ENCODE results near the gene WDR70.
"Not testable (repeated sequence)": the region's sequence is repeated elsewhere in the genome, so short reads cannot be mapped to it uniquely, and the experiment has no call there.

The WDR70 gene

DNA sequence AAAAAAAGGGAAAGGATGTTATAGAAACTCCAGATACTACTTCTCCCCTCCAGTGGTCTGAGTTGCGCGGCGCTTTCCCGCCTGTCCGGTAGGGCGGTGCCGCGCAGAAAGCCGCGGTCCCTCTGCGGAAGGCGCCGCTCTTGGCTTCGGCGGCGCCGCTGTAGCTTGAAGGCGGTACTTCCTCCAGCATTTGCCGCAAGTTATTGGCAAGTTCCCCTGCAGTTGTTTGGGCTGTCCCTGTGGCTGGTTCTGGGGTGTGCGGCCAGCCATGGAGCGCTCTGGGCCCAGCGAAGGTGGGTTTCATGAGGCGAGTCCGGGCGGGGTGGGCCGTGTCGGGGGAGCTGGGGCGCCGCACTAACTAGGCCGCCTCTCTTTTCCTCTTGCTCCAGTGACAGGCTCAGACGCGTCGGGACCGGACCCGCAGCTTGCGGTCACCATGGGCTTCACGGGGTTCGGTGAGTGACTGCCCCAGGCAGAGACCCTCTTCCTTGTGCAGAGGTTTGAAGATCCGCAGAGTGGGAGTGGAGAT lies at the start of gene WDR70:
TSS of gene WDR70 (plus strand) at position 219 of the 529 bp plus-strand sequence. CDS start at position 269, 50 bp downstream.
- DNase-seq (ENCODE audit: low read depth in 2 of 2): peak; percentile 63 to 70

DNA sequence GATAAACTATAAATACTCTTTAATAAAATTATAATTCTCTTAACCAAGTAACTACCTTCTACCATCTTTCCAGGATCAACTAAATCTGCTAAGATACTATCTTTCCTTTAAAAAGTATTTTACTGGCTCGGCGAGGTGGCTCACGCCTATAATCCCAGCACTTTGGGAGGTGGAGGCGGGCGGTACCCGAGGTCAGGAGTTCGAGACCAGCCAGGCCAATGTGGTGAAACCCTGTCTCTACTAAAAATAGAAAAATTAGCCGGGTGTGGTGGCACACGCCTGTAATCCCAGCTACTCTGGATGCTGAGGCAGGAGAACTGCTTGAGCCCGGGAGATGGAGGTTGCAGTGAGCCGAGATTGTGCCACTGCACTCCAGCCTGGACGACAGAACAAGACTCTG lies 44.4 kb upstream of the WDR70 start:
- DNase-seq (ENCODE audit: low read depth in 2 of 2): not testable (repeated sequence)

GRCh38 chr5:37342741-37343140 lies 36.4 kb upstream of the WDR70 start:
- DNase-seq (ENCODE audit: low read depth in 2 of 2): not testable (repeated sequence)

- DNase-seq (ENCODE audit: low read depth in 2 of 2): no peak
These were observed 24.0 kb upstream of the WDR70 start for GRCh38 chr5:37355161-37355560.

- DNase-seq (ENCODE audit: low read depth in 2 of 2): peak in 1 of 2 donors; percentile 9
These were observed 8.6 kb upstream of the WDR70 start for GRCh38 chr5:37370550-37370863.

- DNase-seq (ENCODE audit: low read depth in 2 of 2): peak; percentile 84
These were observed 8.0 kb upstream of the WDR70 start, which contains the start of gene NUP155 for GRCh38 chr5:37370864-37371726. Gene NUP155 (minus strand): TSS chr5:37371106. CDS start chr5:37370977, 129 bp downstream.

GRCh38 chr5:37375091-37375490 lies 4.0 kb upstream of the WDR70 start:
- DNase-seq (ENCODE audit: low read depth in 2 of 2): no peak

- DNase-seq (ENCODE audit: low read depth in 2 of 2): not testable (repeated sequence)
These were observed 1.1 kb upstream of the WDR70 start for GRCh38 chr5:37378066-37378465.

DNA sequence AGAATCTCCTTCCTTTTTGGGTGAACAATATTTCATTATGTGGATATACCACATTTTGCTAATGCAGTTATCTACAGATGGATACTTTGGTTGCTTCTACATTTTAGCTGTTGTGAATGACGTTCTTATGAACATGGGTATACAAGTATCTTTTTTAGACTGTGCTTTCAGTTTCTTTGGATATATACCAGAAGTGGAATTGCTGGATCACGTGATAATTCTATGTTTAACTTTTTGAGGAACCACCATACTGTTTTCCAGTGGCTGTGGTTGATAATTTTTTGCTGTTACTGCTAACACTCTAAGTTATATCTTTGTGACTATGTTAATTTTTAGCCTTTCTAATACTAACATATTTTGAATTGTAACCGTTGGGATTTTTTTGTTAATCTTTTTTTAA lies 12.5 kb downstream of the WDR70 start:
- DNase-seq (ENCODE audit: low read depth in 2 of 2): no peak

- DNase-seq (ENCODE audit: low read depth in 2 of 2): no peak
These were observed 17.2 kb downstream of the WDR70 start for GRCh38 chr5:37396352-37396751.

DNA sequence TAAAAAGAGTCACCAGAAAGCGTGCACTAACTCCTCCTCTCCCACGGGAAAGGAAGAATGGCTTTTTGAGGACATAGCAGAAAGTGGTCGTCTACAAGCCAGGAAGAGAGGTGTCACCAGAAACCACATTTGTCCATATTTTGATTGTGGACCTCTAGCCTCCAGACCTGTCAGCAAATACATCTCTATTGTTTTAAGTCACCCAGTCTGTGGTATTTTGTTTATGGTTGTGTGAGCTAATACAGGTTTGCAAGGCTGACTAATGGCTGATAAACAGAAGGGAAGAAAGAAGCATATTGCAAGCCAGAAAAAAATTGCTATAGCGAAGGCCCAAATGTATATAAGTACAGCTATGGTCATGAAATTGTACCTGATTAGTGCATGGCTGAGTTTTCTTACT lies 21.4 kb downstream of the WDR70 start:
- no peak for DNase-seq (ENCODE audit: low read depth in 2 of 2)

DNA sequence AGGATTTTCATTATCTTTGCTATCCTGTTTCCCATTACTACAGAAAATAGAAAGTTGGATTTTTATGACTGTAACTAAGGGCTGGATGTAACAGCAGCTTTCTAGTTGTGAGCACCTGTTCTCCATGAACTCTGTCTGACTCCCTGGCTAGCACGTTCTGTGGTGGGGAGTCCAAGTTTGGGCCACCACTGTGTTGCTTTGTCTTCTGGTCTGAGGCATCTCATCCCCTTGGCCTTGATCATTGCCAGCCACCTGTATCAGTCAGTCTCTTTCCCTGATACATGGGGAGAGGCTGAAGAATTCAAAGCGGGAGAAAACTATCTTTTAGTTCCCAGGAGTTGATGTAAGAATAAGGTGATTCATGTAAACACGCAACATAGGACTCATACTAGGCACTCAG lies 33.4 kb downstream of the WDR70 start:
- no peak for DNase-seq (ENCODE audit: low read depth in 2 of 2)

DNA sequence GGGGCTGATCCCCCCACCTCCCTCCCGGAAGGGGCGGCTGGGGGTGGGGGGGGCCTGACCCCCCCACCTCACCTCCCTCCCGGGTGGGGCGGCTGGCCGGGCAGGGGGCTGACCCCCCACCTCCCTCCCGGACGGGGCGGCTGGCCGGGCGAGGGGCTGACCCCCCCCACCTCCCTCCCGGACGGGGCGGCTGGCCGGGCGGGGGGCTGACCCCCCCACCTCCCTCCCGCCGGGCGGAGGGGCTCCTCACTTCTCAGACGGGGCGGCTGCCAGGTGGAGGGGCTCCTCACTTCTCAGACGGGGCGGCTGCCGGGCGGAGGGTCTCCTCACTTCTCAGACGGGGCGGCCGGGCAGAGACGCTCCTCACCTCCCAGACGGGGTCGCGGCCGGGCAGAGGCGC lies 36.3 kb downstream of the WDR70 start:
- not testable (repeated sequence) for DNase-seq (ENCODE audit: low read depth in 2 of 2)

DNA sequence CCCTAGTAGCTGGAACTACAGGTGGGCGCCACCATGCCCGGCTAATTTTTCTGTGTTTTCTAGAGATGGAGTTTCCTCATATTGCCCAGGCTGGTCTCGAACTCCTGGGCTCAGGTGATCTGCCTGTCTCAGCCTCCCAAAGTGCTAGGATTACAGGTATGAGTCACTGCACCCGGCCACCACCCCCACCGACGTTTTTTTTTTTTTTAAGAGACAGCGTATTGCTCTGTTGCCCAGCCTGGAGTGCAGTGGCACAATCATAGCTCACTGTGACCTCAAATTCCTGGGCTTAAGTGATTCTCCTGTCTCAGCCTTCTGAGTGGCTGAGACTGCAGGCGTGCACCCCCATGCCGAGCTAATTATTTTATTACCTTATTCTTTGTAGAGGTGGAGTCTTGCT lies 38.2 kb downstream of the WDR70 start:
- DNase-seq (ENCODE audit: low read depth in 2 of 2): no peak

DNA sequence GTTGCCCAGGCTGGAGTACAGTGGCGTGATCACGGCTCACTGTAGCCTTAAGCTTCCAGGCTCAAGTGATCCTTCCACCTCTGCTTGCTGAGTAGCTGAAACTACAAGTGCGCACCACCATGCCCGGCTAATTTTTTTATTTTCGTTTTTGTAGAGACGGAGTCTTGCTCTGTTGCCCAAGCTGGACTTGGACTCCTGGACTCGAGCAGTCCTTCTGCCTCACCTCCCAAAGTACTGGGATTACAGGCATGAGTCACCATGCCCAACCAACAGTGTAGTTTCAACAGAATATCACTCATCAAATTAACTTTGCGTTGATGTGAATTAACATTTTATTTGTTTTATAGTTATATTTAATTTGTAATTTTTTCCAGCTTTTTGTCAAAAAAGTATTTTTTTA lies 45.3 kb downstream of the WDR70 start:
- DNase-seq (ENCODE audit: low read depth in 2 of 2): no peak

DNA sequence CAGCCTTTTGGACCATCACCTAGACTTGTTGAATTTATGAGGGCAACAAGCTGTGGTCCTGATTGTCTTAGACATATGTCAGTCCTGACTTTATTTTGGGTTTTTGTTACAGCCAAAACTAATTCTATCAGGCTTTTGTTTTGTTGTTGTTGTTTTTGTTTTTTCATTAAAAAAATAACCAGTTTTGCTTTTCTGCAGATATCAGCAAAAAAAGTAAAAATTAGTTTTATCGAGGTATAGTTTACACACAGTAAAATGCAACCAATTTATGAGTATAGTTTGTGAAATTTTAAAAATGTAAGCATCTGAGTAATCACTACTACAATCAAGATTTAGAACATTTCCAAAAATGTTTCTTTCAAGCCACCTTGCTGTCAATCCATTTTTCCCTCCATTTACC lies 48.9 kb downstream of the WDR70 start:
- no peak for DNase-seq (ENCODE audit: low read depth in 2 of 2)

GRCh38 chr5:37435261-37435660 lies 56.1 kb downstream of the WDR70 start:
- no peak for DNase-seq (ENCODE audit: low read depth in 2 of 2)

GRCh38 chr5:37436146-37436934 lies 57.2 kb downstream of the WDR70 start:
- no peak for DNase-seq (ENCODE audit: low read depth in 2 of 2)

- DNase-seq (ENCODE audit: low read depth in 2 of 2): no peak
These were observed 58.6 kb downstream of the WDR70 start for GRCh38 chr5:37437711-37438110.

DNA sequence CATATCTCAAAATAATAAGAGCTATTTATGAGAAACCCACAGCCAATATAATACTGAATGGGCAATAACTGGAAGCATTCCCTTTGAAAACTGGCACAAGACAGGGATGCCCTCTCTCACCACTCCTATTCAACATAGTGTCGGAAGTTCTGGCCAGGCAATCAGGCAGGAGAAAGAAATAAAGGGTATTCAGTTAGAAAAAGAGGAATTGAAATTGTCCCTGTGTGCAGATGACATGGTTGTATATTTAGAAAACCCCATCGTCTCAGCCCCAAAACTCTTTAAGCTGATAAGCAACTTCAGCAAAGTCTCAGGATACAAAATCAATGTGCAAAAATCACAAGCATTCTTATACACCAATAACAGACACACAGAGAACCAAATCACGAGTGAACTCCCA lies 66.7 kb downstream of the WDR70 start:
- DNase-seq (ENCODE audit: low read depth in 2 of 2): not testable (repeated sequence)

- no peak for DNase-seq (ENCODE audit: low read depth in 2 of 2)
These were observed 69.8 kb downstream of the WDR70 start for GRCh38 chr5:37448941-37449340.

- not testable (repeated sequence) for DNase-seq (ENCODE audit: low read depth in 2 of 2)
These were observed 72.9 kb downstream of the WDR70 start for GRCh38 chr5:37451991-37452390.

DNA sequence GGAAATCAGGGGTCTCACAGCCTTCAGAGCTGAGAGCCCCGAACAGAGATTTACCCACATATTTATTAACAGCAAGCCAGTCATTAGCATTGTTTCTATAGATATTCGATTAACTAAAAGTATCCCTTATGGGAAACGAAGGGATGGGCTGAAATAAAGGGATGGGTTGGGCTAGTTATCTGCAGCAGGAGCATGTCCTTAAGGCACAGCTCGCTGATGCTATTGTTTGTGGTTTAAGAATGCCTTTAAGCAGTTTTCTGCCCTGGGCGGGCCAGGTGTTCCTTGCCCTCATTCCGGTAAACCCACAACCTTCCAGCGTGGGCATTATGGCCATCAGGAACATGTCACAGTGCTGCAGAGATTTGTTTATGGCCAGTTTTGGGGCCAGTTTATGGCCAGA lies 74.1 kb downstream of the WDR70 start:
- DNase-seq (ENCODE audit: low read depth in 2 of 2): not testable (repeated sequence)

Data from activated CD4-positive, alpha-beta T cell treated with anti-CD3 and anti-CD28 coated beads for 24 hours (primary cell).